Measurements from ENCODE around the gene GPR153. TPM values are rescaled to one million over a fixed set of nuclear protein-coding genes. Genes with fewer than 3 reads are reported as not detected.
A peak's percentile ranks its signal among the peaks of the same experiment; 100 is the strongest.
"Not testable (repeated sequence)": the region's sequence is repeated elsewhere in the genome, so short reads cannot be mapped to it uniquely, and the experiment has no call there.

The GPR153 gene
- total RNA-seq, 1 donor from 2014 or later = 8.4 TPM

- Histone ChIP-seq H3F3A (ENCODE audit: low read depth) (peaks cover 21% of the 10 kb centered on the region), H3K4me3 (no peak overlapping the region), H3K27ac (no peak overlapping the region), H3K36me3 (no peaks in the 10 kb centered on the region), H3K4me1 (no peaks in the 10 kb centered on the region), H3K79me2 (ENCODE audit: low read depth) (peaks cover under 1% of the 10 kb centered on the region), H2AFZ (replicated peaks) (no peak overlapping the region), H3K4me2 (no peak overlapping the region), H3K9me3 (ENCODE audit: low read depth) (no peaks in the 10 kb centered on the region), H3K9ac (peak overlapping the region; percentile 42), H4K20me1 (ENCODE audit: low read depth) (peaks cover 26% of the 10 kb centered on the region), H3K27me3 (no peaks in the 10 kb centered on the region)
- Mint-ChIP-seq H3K27me3 (ENCODE audit: insufficient read depth, low read depth) (peaks cover 5% of the 10 kb centered on the region), H3K36me3 (peaks cover 25% of the 10 kb centered on the region), H3K4me3 (no peak overlapping the region), H3K4me1 (peaks cover 21% of the 10 kb centered on the region), H3K9me3 (no peaks in the 10 kb centered on the region), H3K27ac (no peak overlapping the region)
- no peak for DNase-seq (ENCODE audit: low spot score)
- TF ChIP-seq EZH2phosphoT487 (IDR thresholded peaks at IDR 0.05) = no peak
- no peak for TF ChIP-seq EZH2 (IDR thresholded peaks at IDR 0.05)
- no peak for TF ChIP-seq CTCF (IDR thresholded peaks at IDR 0.05)
Measured at GRCh38 chr1:6221210-6221784, 39.6 kb downstream of the GPR153 start.

- H3K4me2 ChIP-seq = no peak overlapping the region
- H3K27me3 ChIP-seq = no peaks in the 10 kb centered on the region
- Mint-ChIP-seq H3K27me3 (ENCODE audit: insufficient read depth, low read depth) (peaks cover 7% of the 10 kb centered on the region), H3K4me3 (no peak overlapping the region), H3K27ac (no peak overlapping the region), H3K9me3 (no peaks in the 10 kb centered on the region), H3K36me3 (peaks cover 18% of the 10 kb centered on the region), H3K4me1 (peaks cover 13% of the 10 kb centered on the region)
- no peaks in the 10 kb centered on the region for H3K4me1 ChIP-seq
- peaks cover 21% of the 10 kb centered on the region for H3F3A ChIP-seq (ENCODE audit: low read depth)
- H3K9me3 ChIP-seq (ENCODE audit: low read depth) = no peaks in the 10 kb centered on the region
- no peak overlapping the region for H2AFZ ChIP-seq (replicated peaks)
- peak overlapping the region; percentile 41 for H3K27ac ChIP-seq
- H4K20me1 ChIP-seq (ENCODE audit: low read depth) = peaks cover 18% of the 10 kb centered on the region
- DNase-seq (ENCODE audit: low spot score) = no peak
- TF ChIP-seq CTCF (IDR thresholded peaks at IDR 0.05) = no peak
- TF ChIP-seq EZH2 (IDR thresholded peaks at IDR 0.05) = no peak
- no peak for TF ChIP-seq EZH2phosphoT487 (IDR thresholded peaks at IDR 0.05)
- no peaks in the 10 kb centered on the region for H3K36me3 ChIP-seq
- no peak overlapping the region for H3K4me3 ChIP-seq
- no peak overlapping the region for H3K9ac ChIP-seq
- H3K79me2 ChIP-seq (ENCODE audit: low read depth) = no peaks in the 10 kb centered on the region
Measured at GRCh38 chr1:6220236-6220635, 40.7 kb downstream of the GPR153 start.

- H3K4me3 Mint-ChIP-seq; H3K4me2 ChIP-seq; H3K4me1 Mint-ChIP-seq; H3K79me2 ChIP-seq (ENCODE audit: low read depth); DNase-seq (ENCODE audit: low spot score); H3K27me3 ChIP-seq; H3K9me3 Mint-ChIP-seq; H3K36me3 ChIP-seq; H3K4me3 ChIP-seq; H3K27ac Mint-ChIP-seq; H3K27ac ChIP-seq; H2AFZ ChIP-seq (replicated peaks); H3K4me1 ChIP-seq; H3K9ac ChIP-seq; H3K9me3 ChIP-seq (ENCODE audit: low read depth): not testable (repeated sequence)
- peaks cover 10% of the 10 kb centered on the region for H3K27me3 Mint-ChIP-seq (ENCODE audit: insufficient read depth, low read depth)
- H3F3A ChIP-seq (ENCODE audit: low read depth) = peaks cover 19% of the 10 kb centered on the region
- H4K20me1 ChIP-seq (ENCODE audit: low read depth) = peaks cover 15% of the 10 kb centered on the region
- peaks cover 16% of the 10 kb centered on the region for H3K36me3 Mint-ChIP-seq
Measured at GRCh38 chr1:6219641-6220040, 41.3 kb downstream of the GPR153 start.

- peaks cover 15% of the 10 kb centered on the region for H3K27me3 Mint-ChIP-seq (ENCODE audit: insufficient read depth, low read depth)
- Histone ChIP-seq H4K20me1 (ENCODE audit: low read depth) (peaks cover 10% of the 10 kb centered on the region), H3K79me2 (ENCODE audit: low read depth) (no peaks in the 10 kb centered on the region), H3K9me3 (ENCODE audit: low read depth) (no peaks in the 10 kb centered on the region), H3F3A (ENCODE audit: low read depth) (peaks cover 12% of the 10 kb centered on the region), H3K9ac (no peak overlapping the region), H3K4me2 (no peak overlapping the region), H3K27ac (no peak overlapping the region), H2AFZ (replicated peaks) (no peak overlapping the region), H3K27me3 (no peaks in the 10 kb centered on the region), H3K36me3 (no peaks in the 10 kb centered on the region), H3K4me3 (no peak overlapping the region), H3K4me1 (no peaks in the 10 kb centered on the region)
- peaks cover 7% of the 10 kb centered on the region for H3K36me3 Mint-ChIP-seq
- H3K9me3 Mint-ChIP-seq = no peaks in the 10 kb centered on the region
- TF ChIP-seq CTCF (IDR thresholded peaks at IDR 0.05) (no peak), EZH2 (IDR thresholded peaks at IDR 0.05) (no peak), EZH2phosphoT487 (IDR thresholded peaks at IDR 0.05) (no peak)
- peak overlapping the region; percentile 80 for H3K27ac Mint-ChIP-seq
- no peak for DNase-seq (ENCODE audit: low spot score)
- no peak overlapping the region for H3K4me3 Mint-ChIP-seq
- H3K4me1 Mint-ChIP-seq = no peaks in the 10 kb centered on the region
Measured at GRCh38 chr1:6218375-6219164, 42.3 kb downstream of the GPR153 start.

All from neural progenitor cell (in vitro differentiated cells).